ENCODE results near the gene NUP210.
"Not testable (repeated sequence)": the region's sequence is repeated elsewhere in the genome, so short reads cannot be mapped to it uniquely, and the experiment has no call there.

Gene NUP210

GRCh38 chr3:13428678-13429077, 8.6 kb upstream of the NUP210 start:
- not testable (repeated sequence) for DNase-seq

- DNase-seq = no peak
These were observed 7.8 kb upstream of the NUP210 start for GRCh38 chr3:13427662-13428603.

GRCh38 chr3:13426591-13426990, 6.5 kb upstream of the NUP210 start:
- no peak for DNase-seq

- no peak for DNase-seq
These were observed 5.6 kb upstream of the NUP210 start for GRCh38 chr3:13425689-13426088.

GRCh38 chr3:13424865-13425617, 4.9 kb upstream of the NUP210 start:
- no peak for DNase-seq

GRCh38 chr3:13424141-13424844, 4.2 kb upstream of the NUP210 start:
- DNase-seq = no peak

GRCh38 chr3:13420831-13421765, 976 bp upstream of the NUP210 start:
- DNase-seq = no peak

- DNase-seq = no peak
These were observed 547 bp downstream of the NUP210 start for GRCh38 chr3:13419505-13420044.

GRCh38 chr3:13417166-13417947, 2.8 kb downstream of the NUP210 start:
- DNase-seq = no peak

GRCh38 chr3:13415997-13416793, 3.9 kb downstream of the NUP210 start:
- DNase-seq = no peak

- DNase-seq = no peak
These were observed 4.7 kb downstream of the NUP210 start for GRCh38 chr3:13415236-13415986.

GRCh38 chr3:13414040-13414729, 5.9 kb downstream of the NUP210 start:
- DNase-seq = no peak

- DNase-seq = no peak
These were observed 8.8 kb downstream of the NUP210 start for GRCh38 chr3:13411186-13411860.

GRCh38 chr3:13408890-13409289, 11.2 kb downstream of the NUP210 start:
- DNase-seq = no peak

- no peak for DNase-seq
These were observed 12.2 kb downstream of the NUP210 start for GRCh38 chr3:13407926-13408325.

- DNase-seq = no peak
These were observed 12.6 kb downstream of the NUP210 start for GRCh38 chr3:13407475-13407874.

- no peak for DNase-seq
These were observed 13.9 kb downstream of the NUP210 start for GRCh38 chr3:13406190-13406589.

- no peak for DNase-seq
These were observed 14.5 kb downstream of the NUP210 start for GRCh38 chr3:13405614-13406013.

All from DMS79 (cell line).